BLaER1 treated with 17β-estradiol and CSF1 and Interleukin-3, amounts not matched to agents 10 nM and 100 nM (cell line): ENCODE results near the gene CCDC9.

Experiments
- H3K27ac ChIP-seq, 11 experiments: shearing (Covaris generic); formaldehyde crosslinking; 2 replicates each; pipeline ENCODE4 v1.8.1; 2022
- H3K27me3 ChIP-seq, 11 experiments: shearing (Covaris generic); formaldehyde crosslinking; 2 replicates each; pipeline ENCODE4 v1.8.1; 2022
- H3K36me3 ChIP-seq, 11 experiments: shearing (Covaris generic); formaldehyde crosslinking; 2 replicates each; pipeline ENCODE4 v1.8.1; 2022
- H3K4me1 ChIP-seq, 10 experiments: shearing (Covaris generic); formaldehyde crosslinking; 2 replicates each; pipeline ENCODE4 v1.8.1; 2022
- H3K4me2 ChIP-seq, 11 experiments: shearing (Covaris generic); formaldehyde crosslinking; 2 replicates each; pipeline ENCODE4 v1.8.1; 2022
- H3K4me3 ChIP-seq, 10 experiments: shearing (Covaris generic); formaldehyde crosslinking; 2 replicates each; pipeline ENCODE4 v1.8.1; 2022
- H3K9ac ChIP-seq, 11 experiments: shearing (Covaris generic); formaldehyde crosslinking; 2 replicates each; pipeline ENCODE4 v1.8.1; 2022
- H3K9me3 ChIP-seq, 11 experiments: shearing (Covaris generic); formaldehyde crosslinking; replicated peaks in 1 of 11; 2 replicates each; pipeline ENCODE4 v1.8.1; 2022
- H4K20me1 ChIP-seq, 11 experiments: shearing (Covaris generic); formaldehyde crosslinking; 2 replicates each; pipeline ENCODE4 v1.8.1; 2022
- Cebpa-rat ChIP-seq, 11 experiments: shearing (Covaris generic); IDR thresholded peaks; 2 replicates each; pipeline ENCODE4 v1.8.1; 2022

CCDC9 gene

DNA sequence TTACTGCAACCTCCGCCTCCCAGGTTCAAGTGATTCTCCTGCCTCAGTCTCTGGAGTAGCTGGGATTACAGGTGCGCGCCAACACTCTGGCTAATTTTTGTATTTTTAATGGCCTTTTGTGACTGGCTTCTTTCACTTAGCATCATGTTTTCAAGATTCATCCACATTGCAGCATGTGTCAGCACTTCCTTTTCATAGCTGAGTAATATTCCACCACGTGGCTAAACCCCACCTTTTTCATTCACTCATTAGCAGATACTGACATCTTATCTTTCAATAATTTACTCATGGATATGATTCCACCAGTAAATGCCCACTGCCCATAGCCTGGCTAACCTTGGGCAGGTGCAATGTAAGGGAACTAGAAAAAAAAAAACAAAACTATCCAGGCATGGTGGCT lies 60.2 kb downstream of the CCDC9 start:
- Histone ChIP-seq H3K4me1 (peaks cover 0 to 97% (median 14%) of the 10 kb centered on the region in 10 experiments; a peak in 14 of 20 replicates), H3K9me3 (peaks cover 0 to 56% (median 5%) of the 10 kb centered on the region in 11 experiments; a peak in 14 of 22 replicates), H3K4me2 (peak overlapping the region in 5 of 11 experiments; percentile 56 to 95 (median 75); a peak in 8 of 22 replicates), H3K27me3 (peaks cover 0 to 27% (median 8%) of the 10 kb centered on the region in 11 experiments; a peak in 12 of 22 replicates), H3K9ac (peak overlapping the region in 1 of 11 experiments; percentile 48; a peak in 3 of 22 replicates), H3K27ac (peak overlapping the region in 3 of 11 experiments; percentile 66 to 78 (median 71); a peak in 5 of 22 replicates), H3K36me3 (peaks cover 0 to 92% (median 0%) of the 10 kb centered on the region in 11 experiments; a peak in 7 of 22 replicates), H4K20me1 (no peaks in the 10 kb centered on the region; a peak in 1 of 22 replicates), H3K4me3 (peak overlapping the region in 2 of 10 experiments; percentile 18 to 23; a peak in 3 of 20 replicates)
- no peak for TF ChIP-seq Cebpa-rat (IDR thresholded peaks at IDR 0.05)

- Histone ChIP-seq H3K9me3 (peaks cover 0 to 35% (median 5%) of the 10 kb centered on the region in 11 experiments; a peak in 12 of 22 replicates), H3K9ac (peak overlapping the region in 1 of 11 experiments; percentile 37; a peak in 1 of 22 replicates), H3K27ac (peak overlapping the region in 3 of 11 experiments; percentile 17 to 99 (median 98); a peak in 5 of 22 replicates), H3K36me3 (peaks cover 0 to 61% (median 0%) of the 10 kb centered on the region in 11 experiments; a peak in 7 of 22 replicates), H3K4me2 (peak overlapping the region in 3 of 11 experiments; percentile 46 to 97 (median 95); a peak in 6 of 22 replicates), H3K27me3 (peaks cover 0 to under 1% (median 0%) of the 10 kb centered on the region in 11 experiments; a peak in 2 of 22 replicates), H3K4me3 (peak overlapping the region in 2 of 10 experiments; percentile 9 to 24; a peak in 2 of 20 replicates), H4K20me1 (no peaks in the 10 kb centered on the region), H3K4me1 (peaks cover 0 to 98% (median 32%) of the 10 kb centered on the region in 10 experiments; a peak in 17 of 20 replicates)
- no peak for TF ChIP-seq Cebpa-rat (IDR thresholded peaks at IDR 0.05)
Measured at GRCh38 chr19:47319923-47320871, 63.9 kb downstream of the CCDC9 start.
